HEK293T (cell line): ENCODE data around the gene ADGRB3.

ENCODE experiments used
- CTCF ChIA-PET: fragments of 350-600 bp; formaldehyde crosslinking; extraction: SDS; loops from one replicate; lab custom pipeline; 2021; ENCODE audit warnings: antibody characterized with exemption, inconsistent platforms; lab: Yijun Ruan, JAX
- POLR2A ChIA-PET: fragments of 350-600 bp; formaldehyde crosslinking; extraction: SDS; loops from one replicate; lab custom pipeline; 2020; ENCODE audit warnings: antibody characterized with exemption, inconsistent platforms; lab: Yijun Ruan, JAX
- DNase-seq: peaks from one replicate; pipeline ENCODE4 v3.0.0; 2012; ENCODE audit warnings: mixed read lengths; ENCODE audit errors: extremely low spot score
- ARNT ChIP-seq: fragments of 450-650 bp; IDR thresholded peaks from 2 replicates; pipeline ENCODE4 v1.6.1; 2017; ENCODE audit warnings: mild to moderate bottlenecking
- BHLHE40 ChIP-seq: fragments of 450-650 bp; IDR thresholded peaks from 2 replicates; pipeline ENCODE4 v1.6.1; 2016; ENCODE audit warnings: mild to moderate bottlenecking, moderate library complexity, borderline replicate concordance
- CTBP1 ChIP-seq: fragments of 450-650 bp; IDR thresholded peaks from 2 replicates; pipeline ENCODE4 v1.6.1; 2016; ENCODE audit warnings: borderline replicate concordance
- ELF4 ChIP-seq: fragments of 450-650 bp; IDR thresholded peaks from 2 replicates; pipeline ENCODE4 v1.6.1; 2017; ENCODE audit warnings: antibody characterized with exemption
- FOXA1 ChIP-seq: fragments of 450-650 bp; IDR thresholded peaks from 2 replicates; pipeline ENCODE4 v1.6.1; 2016; ENCODE audit warnings: mild to moderate bottlenecking
- FOXK2 ChIP-seq: fragments of 450-650 bp; IDR thresholded peaks from 2 replicates; pipeline ENCODE4 v1.6.1; 2016; ENCODE audit warnings: mild to moderate bottlenecking
- FOXM1 ChIP-seq: fragments of 450-650 bp; IDR thresholded peaks from 2 replicates; pipeline ENCODE4 v1.6.1; 2017; ENCODE audit warnings: mild to moderate bottlenecking, borderline replicate concordance
- HDGF ChIP-seq: fragments of 450-650 bp; IDR thresholded peaks from 2 replicates; pipeline ENCODE4 v1.6.1; 2017; ENCODE audit warnings: antibody characterized with exemption, borderline replicate concordance
- L3MBTL2 ChIP-seq: fragments of 450-650 bp; conservative IDR thresholded peaks from 2 replicates; pipeline ENCODE4 v1.6.1; 2016; ENCODE audit warnings: mild to moderate bottlenecking
- LEF1 ChIP-seq: fragments of 450-650 bp; IDR thresholded peaks from 2 replicates; pipeline ENCODE4 v1.6.1; 2017; ENCODE audit warnings: mild to moderate bottlenecking, borderline replicate concordance
- NFRKB ChIP-seq: fragments of 450-650 bp; IDR thresholded peaks from 2 replicates; pipeline ENCODE4 v1.6.1; 2016; ENCODE audit warnings: mild to moderate bottlenecking, moderate library complexity
- PKNOX1 ChIP-seq: fragments of 450-650 bp; IDR thresholded peaks from 2 replicates; pipeline ENCODE4 v1.6.1; 2016
- SP1 ChIP-seq: fragments of 450-650 bp; IDR thresholded peaks from 2 replicates; pipeline ENCODE4 v1.6.1; 2017
- SUZ12 ChIP-seq: fragments of 450-650 bp; IDR thresholded peaks from 2 replicates; pipeline ENCODE4 v1.6.1; 2016; ENCODE audit warnings: mild to moderate bottlenecking
- TARDBP ChIP-seq: fragments of 450-650 bp; IDR thresholded peaks from 2 replicates; pipeline ENCODE4 v1.6.1; 2016
- ZNF384 ChIP-seq: fragments of 450-650 bp; IDR thresholded peaks from 2 replicates; pipeline ENCODE4 v1.6.1; 2016

Gene ADGRB3

GRCh38 chr6:68951270-68951669 lies 316.2 kb downstream of the ADGRB3 start:
- POLR2A ChIA-PET: no interaction called here
- CTCF ChIA-PET: interaction anchor here (0.6 kb wide), 1 partner anchor 9 kb away, joined by 4 read pairs; no protein-coding TSS in a partner anchor
- DNase-seq: peak; percentile 23
- no peak for TF ChIP-seq SP1
- TF ChIP-seq L3MBTL2: no peak
- TF ChIP-seq FOXM1: no peak
- TF ChIP-seq PKNOX1: peak; percentile 74

GRCh38 chr6:68958327-68958726 lies 323.2 kb downstream of the ADGRB3 start:
- ChIA-PET POLR2A (no interaction called here), CTCF (interaction anchor here (0.6 kb wide), 1 partner anchor 89 kb away, joined by 3 read pairs; no protein-coding TSS in a partner anchor)
- TF ChIP-seq LEF1 (no peak), NFRKB (no peak), ELF4 (no peak), SP1 (no peak), L3MBTL2 (no peak), FOXK2 (no peak), SUZ12 (no peak), BHLHE40 (no peak), FOXM1 (no peak), ARNT (no peak), FOXA1 (no peak), TARDBP (no peak), ZNF384 (no peak), CTBP1 (no peak), PKNOX1 (no peak), HDGF (no peak)
- DNase-seq: no peak

- POLR2A ChIA-PET: no interaction called here
- TF ChIP-seq NFRKB: no peak
- TF ChIP-seq FOXM1: no peak
- TF ChIP-seq FOXK2: no peak
- TF ChIP-seq ZNF384: no peak
- no peak for TF ChIP-seq PKNOX1
- no peak for TF ChIP-seq LEF1
- TF ChIP-seq BHLHE40: no peak
- no peak for TF ChIP-seq L3MBTL2
- TF ChIP-seq FOXA1: no peak
- TF ChIP-seq HDGF: no peak
- TF ChIP-seq SP1: no peak
- no peak for TF ChIP-seq CTBP1
- TF ChIP-seq SUZ12: no peak
- CTCF ChIA-PET: interaction anchor here (0.7 to 1.2 kb wide), 4 partner anchors 13 to 115 kb away, joined by 3 read pairs; no protein-coding TSS in a partner anchor
- peak; percentile 71 for DNase-seq
Observed at GRCh38 chr6:68967549-68968300, 332.6 kb downstream of the ADGRB3 start.

- TF ChIP-seq ZNF384: no peak
- TF ChIP-seq SUZ12: no peak
- TF ChIP-seq NFRKB: no peak
- no peak for TF ChIP-seq ELF4
- no peak for TF ChIP-seq FOXM1
- TF ChIP-seq HDGF: no peak
- TF ChIP-seq LEF1: no peak
- TF ChIP-seq ARNT: no peak
- no peak for TF ChIP-seq L3MBTL2
- no peak for TF ChIP-seq SP1
- TF ChIP-seq BHLHE40: no peak
- TF ChIP-seq TARDBP: no peak
- no peak for TF ChIP-seq FOXA1
- no peak for TF ChIP-seq PKNOX1
- TF ChIP-seq FOXK2: no peak
Observed at GRCh38 chr6:68968301-68968649, 333.2 kb downstream of the ADGRB3 start.

GRCh38 chr6:68973066-68973465 lies 338.0 kb downstream of the ADGRB3 start:
- DNase-seq: no peak
- CTCF ChIA-PET: no interaction called here
- POLR2A ChIA-PET: no interaction called here
- TF ChIP-seq CTBP1: no peak
- TF ChIP-seq FOXA1: no peak
- no peak for TF ChIP-seq ZNF384
- no peak for TF ChIP-seq PKNOX1
- TF ChIP-seq ARNT: no peak
- no peak for TF ChIP-seq HDGF
- no peak for TF ChIP-seq SUZ12
- no peak for TF ChIP-seq TARDBP
- TF ChIP-seq BHLHE40: no peak
- TF ChIP-seq ELF4: no peak
- TF ChIP-seq LEF1: no peak
- no peak for TF ChIP-seq NFRKB
- no peak for TF ChIP-seq FOXK2
- no peak for TF ChIP-seq L3MBTL2
- TF ChIP-seq FOXM1: no peak
- no peak for TF ChIP-seq SP1

More at GRCh38 chr6:68968301-68968649, 333.2 kb downstream of the ADGRB3 start:
- ChIA-PET POLR2A (no interaction called here), CTCF (no interaction called here)
- no peak for DNase-seq
